BE2C (cell line): ENCODE results near the gene HOOK2. TPM values are rescaled to one million over a fixed set of nuclear protein-coding genes. Genes with fewer than 3 reads are reported as not detected.
"Not testable (repeated sequence)": the region's sequence is repeated elsewhere in the genome, so short reads cannot be mapped to it uniquely, and the experiment has no call there.

Experiments
- DNase-seq: peaks from one replicate; pipeline ENCODE4 v3.0.0-alpha.2; 2020
- H3K27me3 ChIP-seq: fragments of 250-450 bp; sonication (Bioruptor Pico); 2 replicates; pipeline ENCODE4 v1.5.1; 2020; ENCODE audit warnings: mild to moderate bottlenecking
- H3K36me3 ChIP-seq: fragments of 250-450 bp; sonication (Bioruptor Pico); 2 replicates; pipeline ENCODE4 v1.5.1; 2020; ENCODE audit warnings: mild to moderate bottlenecking
- H3K4me1 ChIP-seq: fragments of 250-450 bp; sonication (Bioruptor Pico); 2 replicates; pipeline ENCODE4 v1.5.1; 2020
- H3K4me3 ChIP-seq: 2 replicates; pipeline ENCODE4 v1.5.1; 2011; ENCODE audit warnings: low read depth, low read length
- H3K9me3 ChIP-seq: fragments of 250-450 bp; sonication (Bioruptor Pico); 2 replicates; pipeline ENCODE4 v1.5.1; 2020
- polyA plus RNA-seq: library from polyadenylated mRNA; unstranded; fragments of >200 nt; gene quantifications from one replicate; pipeline ENCODE4 v1.2.1, GENCODE V29; 2012; ENCODE audit warnings: low read depth, missing spikeins; ENCODE audit not compliant: insufficient read length, insufficient read depth
- TF ChIP-seq, protein P1 (sequence below): IDR thresholded peaks from 2 replicates; pipeline ENCODE4 v1.5.1; 2012; ENCODE audit warnings: mild to moderate bottlenecking, low read depth, low read length

HOOK2 gene, protein sequence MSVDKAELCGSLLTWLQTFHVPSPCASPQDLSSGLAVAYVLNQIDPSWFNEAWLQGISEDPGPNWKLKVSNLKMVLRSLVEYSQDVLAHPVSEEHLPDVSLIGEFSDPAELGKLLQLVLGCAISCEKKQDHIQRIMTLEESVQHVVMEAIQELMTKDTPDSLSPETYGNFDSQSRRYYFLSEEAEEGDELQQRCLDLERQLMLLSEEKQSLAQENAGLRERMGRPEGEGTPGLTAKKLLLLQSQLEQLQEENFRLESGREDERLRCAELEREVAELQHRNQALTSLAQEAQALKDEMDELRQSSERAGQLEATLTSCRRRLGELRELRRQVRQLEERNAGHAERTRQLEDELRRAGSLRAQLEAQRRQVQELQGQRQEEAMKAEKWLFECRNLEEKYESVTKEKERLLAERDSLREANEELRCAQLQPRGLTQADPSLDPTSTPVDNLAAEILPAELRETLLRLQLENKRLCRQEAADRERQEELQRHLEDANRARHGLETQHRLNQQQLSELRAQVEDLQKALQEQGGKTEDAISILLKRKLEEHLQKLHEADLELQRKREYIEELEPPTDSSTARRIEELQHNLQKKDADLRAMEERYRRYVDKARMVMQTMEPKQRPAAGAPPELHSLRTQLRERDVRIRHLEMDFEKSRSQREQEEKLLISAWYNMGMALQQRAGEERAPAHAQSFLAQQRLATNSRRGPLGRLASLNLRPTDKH
- polyA plus RNA-seq, result 21.0 TPM

DNA sequence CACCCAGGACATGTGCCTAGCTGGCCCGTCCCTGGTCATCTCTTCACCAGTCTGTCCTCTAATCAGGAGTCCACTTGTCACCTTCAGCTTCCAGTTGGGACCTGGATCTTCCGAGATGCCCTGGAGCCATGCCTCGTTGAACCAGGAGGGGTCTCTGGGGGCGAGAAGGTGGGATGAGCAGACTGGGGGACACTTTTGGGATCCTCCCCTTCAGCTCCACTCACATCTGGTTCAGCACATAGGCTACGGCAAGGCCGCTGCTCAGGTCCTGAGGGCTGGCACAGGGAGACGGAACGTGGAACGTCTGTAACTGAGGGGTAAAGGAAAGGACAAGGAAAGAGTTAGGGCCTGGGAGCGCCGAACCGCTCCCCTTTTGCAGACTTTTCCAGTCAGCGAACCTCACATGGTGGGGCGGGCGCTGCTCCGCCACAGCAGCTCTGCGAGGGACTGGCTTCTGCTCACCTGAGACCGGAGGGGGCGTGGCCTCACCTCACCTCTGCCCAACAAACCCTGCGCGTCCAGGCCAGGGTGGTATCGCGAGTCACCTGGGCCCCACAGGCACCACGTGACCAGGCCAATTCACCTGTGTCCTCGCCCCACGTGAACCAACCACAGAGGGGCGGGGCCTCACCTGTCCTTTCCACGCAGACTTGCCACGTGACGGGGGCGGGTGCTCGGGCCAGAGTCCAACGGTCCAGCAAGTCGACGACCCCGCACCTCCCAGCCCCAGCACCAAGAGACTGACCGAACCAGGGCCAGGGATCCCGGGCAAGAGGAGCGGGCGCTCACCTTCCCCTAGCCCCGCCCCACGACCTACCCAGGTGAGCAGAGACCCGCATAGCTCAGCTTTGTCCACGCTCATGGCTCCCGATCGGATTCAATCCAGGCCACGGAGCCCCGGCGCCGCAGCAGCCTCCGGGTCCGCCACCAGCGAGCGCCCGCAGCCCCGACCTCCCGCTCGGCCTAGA is at the start of gene HOOK2:
Gene HOOK2 (minus strand): TSS at position 965 of the 968 bp plus-strand sequence. CDS start 103 bp downstream, at position 862.
- Histone ChIP-seq H3K36me3 (no peaks in the 10 kb centered on the region), H3K4me1 (peaks cover 10% of the 10 kb centered on the region)
- DNase-seq, result no peak

DNA sequence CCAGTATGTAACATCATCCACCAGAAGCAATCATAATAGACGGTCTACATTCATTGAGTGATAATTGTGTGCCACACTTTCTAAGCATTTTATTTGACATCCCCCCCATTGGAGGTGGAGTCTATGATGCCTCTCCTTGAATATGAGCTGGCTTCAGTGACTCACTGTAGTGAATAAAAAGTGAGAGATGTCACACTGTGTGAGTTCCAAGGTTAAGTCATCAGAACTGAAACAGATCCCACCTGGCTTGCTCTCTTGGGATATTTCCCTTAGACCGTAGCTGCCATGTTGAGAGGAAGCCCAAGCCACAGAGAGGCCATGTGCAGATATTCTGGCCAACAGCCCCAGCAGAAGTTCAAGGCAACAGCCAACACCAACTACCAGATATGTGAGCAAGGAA is 46.4 kb upstream of the HOOK2 start:
- Histone ChIP-seq H3K9me3 (no peaks in the 10 kb centered on the region), H3K4me3 (no peak overlapping the region), H3K27me3 (no peaks in the 10 kb centered on the region), H3K36me3 (no peaks in the 10 kb centered on the region), H3K4me1 (no peaks in the 10 kb centered on the region)
- TF ChIP-seq, protein P1, sequence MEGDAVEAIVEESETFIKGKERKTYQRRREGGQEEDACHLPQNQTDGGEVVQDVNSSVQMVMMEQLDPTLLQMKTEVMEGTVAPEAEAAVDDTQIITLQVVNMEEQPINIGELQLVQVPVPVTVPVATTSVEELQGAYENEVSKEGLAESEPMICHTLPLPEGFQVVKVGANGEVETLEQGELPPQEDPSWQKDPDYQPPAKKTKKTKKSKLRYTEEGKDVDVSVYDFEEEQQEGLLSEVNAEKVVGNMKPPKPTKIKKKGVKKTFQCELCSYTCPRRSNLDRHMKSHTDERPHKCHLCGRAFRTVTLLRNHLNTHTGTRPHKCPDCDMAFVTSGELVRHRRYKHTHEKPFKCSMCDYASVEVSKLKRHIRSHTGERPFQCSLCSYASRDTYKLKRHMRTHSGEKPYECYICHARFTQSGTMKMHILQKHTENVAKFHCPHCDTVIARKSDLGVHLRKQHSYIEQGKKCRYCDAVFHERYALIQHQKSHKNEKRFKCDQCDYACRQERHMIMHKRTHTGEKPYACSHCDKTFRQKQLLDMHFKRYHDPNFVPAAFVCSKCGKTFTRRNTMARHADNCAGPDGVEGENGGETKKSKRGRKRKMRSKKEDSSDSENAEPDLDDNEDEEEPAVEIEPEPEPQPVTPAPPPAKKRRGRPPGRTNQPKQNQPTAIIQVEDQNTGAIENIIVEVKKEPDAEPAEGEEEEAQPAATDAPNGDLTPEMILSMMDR, result no peak
- no peak for DNase-seq

More for the DNA sequence above, at the start of gene HOOK2:
- Histone ChIP-seq H3K27me3 (no peaks in the 10 kb centered on the region), H3K9me3 (no peaks in the 10 kb centered on the region), H3K4me3 (peak within 1 kb of the TSS; percentile 74)
- TF ChIP-seq, protein P1, result no peak

DNA sequence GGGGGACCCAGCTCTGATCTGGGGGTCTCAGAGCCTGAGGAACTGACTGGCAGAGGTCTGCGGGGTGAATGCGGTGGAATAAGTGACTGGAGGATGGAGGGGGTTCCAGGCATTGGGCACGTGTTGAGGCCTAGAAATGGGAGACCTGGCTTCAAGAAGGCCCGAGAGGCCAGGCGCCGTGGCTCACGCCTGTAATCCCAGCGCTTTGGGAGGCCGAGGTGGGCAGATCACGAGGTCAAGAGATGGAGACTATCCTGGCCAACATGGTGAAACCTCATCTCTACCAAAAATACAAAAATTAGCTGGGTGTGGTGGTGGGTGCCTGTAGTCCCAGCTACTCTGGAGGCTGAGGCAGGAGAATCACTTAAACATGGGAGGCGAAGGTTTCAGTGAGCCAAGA is 42.5 kb upstream of the HOOK2 start:
- not testable (repeated sequence) for H3K36me3 ChIP-seq, DNase-seq, H3K27me3 ChIP-seq, H3K9me3 ChIP-seq, H3K4me1 ChIP-seq, H3K4me3 ChIP-seq

GRCh38 chr19:12817188-12817587 is 41.8 kb upstream of the HOOK2 start:
- H3K36me3 ChIP-seq, H3K4me3 ChIP-seq, H3K4me1 ChIP-seq, H3K9me3 ChIP-seq, DNase-seq, H3K27me3 ChIP-seq: not testable (repeated sequence)

GRCh38 chr19:12815088-12815487 is 39.7 kb upstream of the HOOK2 start:
- no peaks in the 10 kb centered on the region for H3K4me1 ChIP-seq
- H3K4me3 ChIP-seq, result no peak overlapping the region
- H3K9me3 ChIP-seq, result no peaks in the 10 kb centered on the region
- DNase-seq, result no peak
- H3K36me3 ChIP-seq, result peaks cover 5% of the 10 kb centered on the region
- no peaks in the 10 kb centered on the region for H3K27me3 ChIP-seq
- TF ChIP-seq, protein P1, result no peak

DNA sequence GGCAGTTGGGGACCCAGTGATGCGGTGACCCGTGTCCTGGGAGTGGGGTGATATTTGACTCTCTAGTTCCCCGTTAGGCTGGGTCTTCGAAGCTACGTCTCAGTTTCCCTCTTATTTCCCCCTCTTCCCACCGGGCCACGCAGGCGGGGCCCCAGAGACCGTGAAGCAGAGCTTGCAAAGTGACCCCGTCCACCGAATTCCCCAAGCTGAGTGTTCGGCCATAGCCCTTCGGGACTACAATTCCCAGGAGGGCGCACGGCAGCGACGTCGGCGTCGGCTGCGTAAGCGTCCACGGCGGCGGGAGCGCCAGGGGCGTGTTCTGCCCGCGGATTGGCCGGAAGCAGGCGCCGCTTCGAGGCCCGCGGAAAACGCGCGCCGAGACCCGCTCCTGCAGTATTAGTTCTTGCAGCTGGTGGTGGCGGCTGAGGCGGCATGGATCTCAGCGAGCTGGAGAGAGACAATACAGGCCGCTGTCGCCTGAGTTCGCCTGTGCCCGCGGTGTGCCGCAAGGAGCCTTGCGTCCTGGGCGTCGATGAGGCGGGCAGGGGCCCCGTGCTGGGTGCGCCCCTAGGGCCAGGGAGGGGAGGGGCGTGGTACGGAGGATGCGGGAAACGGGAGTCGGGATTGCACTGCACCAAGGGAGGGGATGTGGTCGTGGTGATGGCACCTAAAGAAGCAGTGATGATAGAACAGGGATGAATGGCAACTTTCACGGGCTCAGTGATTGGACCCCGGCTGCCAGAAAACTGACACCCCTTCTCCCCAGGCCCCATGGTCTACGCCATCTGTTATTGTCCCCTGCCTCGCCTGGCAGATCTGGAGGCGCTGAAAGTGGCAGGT is 31.1 kb upstream of the HOOK2 start, which contains the start of gene RNASEH2A:
Gene RNASEH2A (plus strand): TSS at position 343 of the 840 bp plus-strand sequence. CDS start 90 bp downstream, at position 433.
- H3K9me3 ChIP-seq, result no peaks in the 10 kb centered on the region
- peak; percentile 97 for DNase-seq
- peak within 1 kb of the TSS; percentile 60 for H3K4me3 ChIP-seq
- TF ChIP-seq, protein P1, result no peak
- H3K27me3 ChIP-seq, result no peaks in the 10 kb centered on the region
- peaks cover 6% of the 10 kb centered on the region for H3K36me3 ChIP-seq
- H3K4me1 ChIP-seq, result no peaks in the 10 kb centered on the region
